ENCODE data around the gene MACROD1.

Gene MACROD1

GRCh38 chr11:64150051-64150450, 15.9 kb downstream of the MACROD1 start:
- TF ChIP-seq CTCF (IDR thresholded peaks at IDR 0.05) (no peak), ZFX (IDR thresholded peaks at IDR 0.05; ENCODE audit: borderline replicate concordance) (no peak)
- H3K27ac ChIP-seq = no peak overlapping the region

- TF ChIP-seq ZFX (IDR thresholded peaks at IDR 0.05; ENCODE audit: borderline replicate concordance) = no peak
- peak; percentile 68 for TF ChIP-seq CTCF (IDR thresholded peaks at IDR 0.05)
- no peak overlapping the region for H3K27ac ChIP-seq
Measured at GRCh38 chr11:64148917-64149617, 16.8 kb downstream of the MACROD1 start.

- TF ChIP-seq ZFX (IDR thresholded peaks at IDR 0.05; ENCODE audit: borderline replicate concordance) (no peak), CTCF (IDR thresholded peaks at IDR 0.05) (peak; percentile 95)
- no peak overlapping the region for H3K27ac ChIP-seq
Measured at GRCh38 chr11:64148226-64148916, 17.5 kb downstream of the MACROD1 start.

- TF ChIP-seq CTCF (IDR thresholded peaks at IDR 0.05) (peak; percentile 89), ZFX (IDR thresholded peaks at IDR 0.05; ENCODE audit: borderline replicate concordance) (no peak)
- H3K27ac ChIP-seq = no peak overlapping the region
Measured at GRCh38 chr11:64146036-64146955, 19.6 kb downstream of the MACROD1 start.

GRCh38 chr11:64144587-64145472, 21.1 kb downstream of the MACROD1 start:
- no peak overlapping the region for H3K27ac ChIP-seq

More at GRCh38 chr11:64144587-64145472, 21.1 kb downstream of the MACROD1 start:
- TF ChIP-seq ZFX (IDR thresholded peaks at IDR 0.05; ENCODE audit: borderline replicate concordance) (no peak), CTCF (IDR thresholded peaks at IDR 0.05) (no peak)
